Measurements from ENCODE around the gene KDM4B.
"Not testable (repeated sequence)": the region's sequence is repeated elsewhere in the genome, so short reads cannot be mapped to it uniquely, and the experiment has no call there.

The KDM4B gene

GRCh38 chr19:5186293-5187050 is 217.6 kb downstream of the KDM4B start:
- no peak for DNase-seq

- DNase-seq: no peak
These were observed 219.8 kb downstream of the KDM4B start for GRCh38 chr19:5188548-5189317.

GRCh38 chr19:5189318-5189607 is 220.3 kb downstream of the KDM4B start:
- no peak for DNase-seq

- no peak for DNase-seq
These were observed 222.2 kb downstream of the KDM4B start for GRCh38 chr19:5191091-5191490.

- no peak for DNase-seq
These were observed 223.7 kb downstream of the KDM4B start for GRCh38 chr19:5192568-5192967.

- no peak for DNase-seq
These were observed 224.3 kb downstream of the KDM4B start for GRCh38 chr19:5193192-5193591.

GRCh38 chr19:5194641-5195040 is 225.7 kb downstream of the KDM4B start:
- no peak for DNase-seq

- DNase-seq: not testable (repeated sequence)
These were observed 226.7 kb downstream of the KDM4B start for GRCh38 chr19:5195587-5195986.

- no peak for DNase-seq
These were observed 227.9 kb downstream of the KDM4B start for GRCh38 chr19:5196832-5197231.

- DNase-seq: no peak
These were observed 231.9 kb downstream of the KDM4B start for GRCh38 chr19:5200844-5201243.

- DNase-seq: no peak
These were observed 233.6 kb downstream of the KDM4B start for GRCh38 chr19:5202553-5202952.

All from GF-D8 (cell line).